HEK293T (cell line): ENCODE data around the gene GRHL1.

ENCODE experiments used
- BHLHE40 ChIP-seq: fragments of 450-650 bp; IDR thresholded peaks from 2 replicates; pipeline ENCODE4 v1.6.1; 2016; ENCODE audit warnings: mild to moderate bottlenecking, moderate library complexity, borderline replicate concordance
- SP1 ChIP-seq: fragments of 450-650 bp; IDR thresholded peaks from 2 replicates; pipeline ENCODE4 v1.6.1; 2017

DNA sequence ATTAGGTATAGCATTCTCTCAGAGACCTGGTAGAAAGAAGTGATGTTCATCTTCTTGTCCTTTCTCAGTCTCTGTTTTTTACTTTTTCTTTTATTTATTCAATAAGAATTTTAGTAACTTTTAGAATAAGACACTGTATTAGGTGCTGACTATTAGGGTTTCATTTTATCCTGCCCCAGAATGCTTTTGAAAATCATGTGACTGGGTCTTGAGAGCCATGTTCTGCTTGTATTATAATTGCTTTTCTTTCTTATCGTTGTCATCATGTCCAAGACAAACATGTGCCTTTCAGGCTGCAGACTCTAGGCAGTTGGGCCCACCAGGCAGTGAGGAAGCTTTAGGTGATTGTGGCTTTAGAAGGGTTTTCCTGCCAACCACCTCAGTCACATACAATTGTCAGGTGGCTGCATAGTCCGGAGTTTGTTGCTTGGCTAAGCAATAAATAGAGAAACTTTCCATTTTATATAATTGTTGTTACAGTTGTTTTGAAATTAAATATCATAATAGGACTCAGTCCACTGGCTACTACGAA lies 15.1 kb downstream of the GRHL1 start:
- TF ChIP-seq SP1 (no peak), BHLHE40 (no peak)
